Lower leg skin (tissue), 3 donors: ENCODE data around the gene AURKA.

Experiments
- CTCF ChIP-seq, 3 donors: fragments of 450-650 bp; IDR thresholded peaks; one replicate each; pipeline ENCODE4 v1.5.1; 2016; ENCODE audit warnings: antibody characterized with exemption in 3 of 3, mild to moderate bottlenecking in 3 of 3, moderate library complexity in 2 of 3
- POLR2A ChIP-seq, 2 donors: fragments of 450-650 bp; IDR thresholded peaks; one replicate each; pipeline ENCODE4 v1.6.1; 2016 to 2017; ENCODE audit warnings: antibody characterized with exemption in 2 of 2, mild to moderate bottlenecking in 1 of 2, moderate library complexity in 1 of 2

- TF ChIP-seq CTCF (IDR thresholded peaks at IDR 0.05) (no peak), POLR2A (IDR thresholded peaks at IDR 0.05) (no peak)
Measured at GRCh38 chr20:56439771-56440291, 47.8 kb upstream of the AURKA start.
